Activated CD4-positive, alpha-beta T cell treated with anti-CD3 and anti-CD28 coated beads for 36 hours (primary cell): ENCODE data around the gene MAGI1. TPM values are rescaled to one million over a fixed set of nuclear protein-coding genes. Genes with fewer than 3 reads are reported as not detected.
A peak's percentile ranks its signal among the peaks of the same experiment; 100 is the strongest.

Experiments
- ATAC-seq: fragments of 200-7000 bp; cut with Tn5 transposase; one replicate; pipeline ENCODE4 v1.10.0; 2021; ENCODE audit warnings: mild to moderate bottlenecking, moderate library complexity
- CTCF ChIA-PET: fragments of 350-600 bp; sonication (Branson Sonifier 250); formaldehyde crosslinking; loops from one replicate; lab custom pipeline; 2021; ENCODE audit warnings: antibody characterized with exemption; lab: Charles Lee
- POLR2A ChIA-PET: fragments of 350-600 bp; sonication (Branson Sonifier 250); formaldehyde crosslinking; loops from one replicate; lab custom pipeline; 2021; ENCODE audit warnings: antibody characterized with exemption, inconsistent platforms; lab: Charles Lee
- DNase-seq: peaks from one replicate; pipeline ENCODE4 v3.0.0-alpha.2; 2020
- H3K27ac Mint-ChIP-seq: one replicate; pipeline ENCODE4 v1.8.0; 2021; ENCODE audit warnings: mixed read lengths
- H3K27me3 Mint-ChIP-seq: one replicate; pipeline ENCODE4 v1.8.0; 2021; ENCODE audit warnings: mixed read lengths
- H3K36me3 Mint-ChIP-seq: one replicate; pipeline ENCODE4 v1.8.0; 2021; ENCODE audit warnings: low read depth, mixed read lengths
- H3K4me1 Mint-ChIP-seq: one replicate; pipeline ENCODE4 v1.8.0; 2021; ENCODE audit warnings: mixed read lengths
- H3K4me3 Mint-ChIP-seq: one replicate; pipeline ENCODE4 v1.8.0; 2021; ENCODE audit warnings: mild to moderate bottlenecking, moderate library complexity, mixed read lengths
- H3K9me3 Mint-ChIP-seq: one replicate; pipeline ENCODE4 v1.8.0; 2021; ENCODE audit warnings: low read depth, mixed read lengths
- intact Hi-C, 2 experiments: fragments of 100-400 bp; cut with DNase I in 1 of 2; cut with micrococcal nuclease in 1 of 2; formaldehyde crosslinking; loops; one replicate each; pipeline versions ENCODE4 v1.14.2 to v1.15.1; 2022 to 2024; cut with DNase I, micrococcal nuclease
- total RNA-seq, 2 experiments: library from RNA; stranded (reverse); gene quantifications; one replicate each; pipeline ENCODE4 v1.2.3, GENCODE V29; 2021

MAGI1 gene
- total RNA-seq, 2 experiments from 2014 or later, result 0.09 to 0.18 TPM

DNA sequence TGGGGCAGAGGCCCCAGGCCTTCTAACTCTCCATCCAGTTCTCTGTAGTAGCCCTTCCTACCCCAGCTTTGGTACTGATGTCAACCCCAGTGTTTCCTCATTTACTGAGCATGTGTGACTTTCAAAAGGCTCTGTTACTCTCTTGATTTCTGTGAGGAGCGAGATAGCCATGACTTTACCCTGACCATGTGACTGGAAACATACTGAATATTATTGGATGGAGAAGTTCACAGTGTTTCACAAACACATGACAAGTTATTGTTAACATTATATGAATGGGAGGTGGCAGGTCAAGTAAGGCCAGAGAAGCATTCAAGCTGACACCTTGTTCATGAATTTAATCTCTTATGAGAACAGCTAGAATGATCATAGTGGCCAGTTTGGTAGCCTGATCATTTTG, 53.7 kb downstream of the MAGI1 start:
- H3K9me3 Mint-ChIP-seq, result no peaks in the 10 kb centered on the region
- H3K27me3 Mint-ChIP-seq, result peaks cover 11% of the 10 kb centered on the region
- no peak overlapping the region for H3K27ac Mint-ChIP-seq
- DNase-seq (no peak), ATAC-seq (no peak)
- intact Hi-C loops, result no loop called here
- ChIA-PET CTCF (no interaction called here), POLR2A (no interaction called here)
- H3K36me3 Mint-ChIP-seq, result no peaks in the 10 kb centered on the region
- no peak overlapping the region for H3K4me3 Mint-ChIP-seq
- no peaks in the 10 kb centered on the region for H3K4me1 Mint-ChIP-seq

DNA sequence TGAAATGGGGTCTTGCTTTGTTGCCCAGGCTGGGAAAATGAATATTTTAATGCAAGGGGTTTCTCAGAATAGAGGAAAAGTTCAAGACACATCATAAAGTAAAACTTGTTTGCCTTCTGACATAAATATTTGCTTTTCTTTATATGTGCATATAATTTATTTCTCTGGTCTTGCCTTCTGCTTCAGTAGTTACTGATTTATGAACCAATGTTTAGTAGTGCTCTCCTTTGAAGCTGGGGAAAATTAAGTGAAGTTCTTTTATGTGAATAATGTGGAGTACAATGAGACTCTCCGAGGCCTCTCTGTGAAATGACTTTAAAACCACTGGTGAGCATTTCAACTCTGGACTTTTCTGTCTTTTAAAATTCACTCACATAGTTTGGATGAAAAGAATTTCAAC, 55.6 kb downstream of the MAGI1 start:
- ATAC-seq (no peak), DNase-seq (no peak)
- intact Hi-C loops, result no loop called here
- CTCF ChIA-PET, result no interaction called here
- Mint-ChIP-seq H3K4me3 (no peak overlapping the region), H3K27ac (no peak overlapping the region), H3K4me1 (no peaks in the 10 kb centered on the region), H3K9me3 (no peaks in the 10 kb centered on the region), H3K27me3 (peaks cover 6% of the 10 kb centered on the region), H3K36me3 (no peaks in the 10 kb centered on the region)
- POLR2A ChIA-PET, result no interaction called here

- Mint-ChIP-seq H3K9me3 (no peaks in the 10 kb centered on the region), H3K27ac (no peak overlapping the region), H3K4me3 (no peak overlapping the region), H3K27me3 (peaks cover 3% of the 10 kb centered on the region), H3K36me3 (no peaks in the 10 kb centered on the region), H3K4me1 (no peaks in the 10 kb centered on the region)
- intact Hi-C loops, result no loop called here
- DNase-seq (no peak), ATAC-seq (no peak)
- CTCF ChIA-PET, result interaction anchor here (1.0 kb wide), 1 partner anchor 10 kb away, joined by 3 read pairs; no protein-coding TSS in a partner anchor
- POLR2A ChIA-PET, result no interaction called here
Measured at GRCh38 chr3:65979731-65980130, 59.0 kb downstream of the MAGI1 start.

- DNase-seq (no peak), ATAC-seq (no peak)
- POLR2A ChIA-PET, result no interaction called here
- no peaks in the 10 kb centered on the region for H3K36me3 Mint-ChIP-seq
- H3K27me3 Mint-ChIP-seq, result peaks cover 3% of the 10 kb centered on the region
- H3K4me1 Mint-ChIP-seq, result no peaks in the 10 kb centered on the region
- intact Hi-C loops, result no loop called here
- no peak overlapping the region for H3K4me3 Mint-ChIP-seq
- no peaks in the 10 kb centered on the region for H3K9me3 Mint-ChIP-seq
- CTCF ChIA-PET, result interaction anchor here (1.0 kb wide), 1 partner anchor 9 kb away, joined by 3 read pairs; no protein-coding TSS in a partner anchor
- H3K27ac Mint-ChIP-seq, result no peak overlapping the region
Measured at GRCh38 chr3:65979162-65979561, 59.6 kb downstream of the MAGI1 start.

DNA sequence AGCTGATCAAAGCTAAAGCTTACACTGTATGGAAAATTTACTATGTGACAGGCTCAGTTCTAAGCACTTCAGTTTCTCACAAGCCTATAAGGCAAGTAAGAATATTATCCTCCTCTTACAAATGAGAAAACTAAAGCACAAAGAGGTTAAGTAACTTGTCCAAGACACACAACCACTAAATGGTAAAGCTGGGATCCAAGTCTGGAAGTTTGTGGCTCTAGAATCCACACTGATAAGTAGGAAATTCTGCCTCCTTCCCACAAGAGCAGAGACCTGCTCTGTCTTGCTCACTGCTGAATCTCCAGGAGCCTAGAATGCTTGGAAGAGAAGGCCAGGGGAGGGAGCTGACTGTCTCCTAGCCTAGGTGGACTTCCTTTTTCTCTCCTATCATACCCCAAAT, 60.6 kb downstream of the MAGI1 start:
- no peaks in the 10 kb centered on the region for H3K4me1 Mint-ChIP-seq
- H3K9me3 Mint-ChIP-seq, result no peaks in the 10 kb centered on the region
- no peaks in the 10 kb centered on the region for H3K36me3 Mint-ChIP-seq
- no peak overlapping the region for H3K27ac Mint-ChIP-seq
- intact Hi-C loops, result no loop called here
- H3K4me3 Mint-ChIP-seq, result no peak overlapping the region
- DNase-seq, result no peak
- ChIA-PET CTCF (no interaction called here), POLR2A (no interaction called here)
- H3K27me3 Mint-ChIP-seq, result peaks cover 3% of the 10 kb centered on the region
- ATAC-seq, result no peak

DNA sequence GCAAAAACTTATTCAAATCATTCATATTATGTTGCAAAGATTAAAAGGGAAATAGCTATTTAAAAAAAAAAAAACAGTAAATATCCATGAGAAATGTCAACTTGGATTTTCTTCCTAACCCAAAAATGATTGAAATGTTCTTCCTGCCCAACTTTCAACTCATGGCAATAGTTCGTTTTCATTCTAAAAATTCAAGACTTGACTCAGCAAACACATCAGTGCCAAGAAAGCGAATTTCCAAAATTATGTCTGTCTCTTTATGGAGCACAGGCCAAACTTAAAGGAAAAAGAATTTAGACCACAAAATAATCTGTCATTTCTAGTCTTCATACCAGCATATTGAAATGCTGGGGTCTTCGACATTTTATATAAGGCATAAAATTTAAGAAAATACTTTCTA, 63.7 kb downstream of the MAGI1 start:
- no peak for DNase-seq

GRCh38 chr3:65974509-65974908, 64.2 kb downstream of the MAGI1 start:
- Mint-ChIP-seq H3K27ac (no peak overlapping the region), H3K36me3 (no peaks in the 10 kb centered on the region), H3K4me3 (no peak overlapping the region), H3K4me1 (no peaks in the 10 kb centered on the region), H3K9me3 (no peaks in the 10 kb centered on the region), H3K27me3 (peaks cover 3% of the 10 kb centered on the region)
- ATAC-seq (no peak), DNase-seq (no peak)
- ChIA-PET CTCF (no interaction called here), POLR2A (no interaction called here)
- intact Hi-C loops, result no loop called here

More for the DNA sequence above, 63.7 kb downstream of the MAGI1 start:
- intact Hi-C loops, result no loop called here
- no peaks in the 10 kb centered on the region for H3K36me3 Mint-ChIP-seq
- ATAC-seq, result no peak
- H3K9me3 Mint-ChIP-seq, result no peaks in the 10 kb centered on the region
- ChIA-PET POLR2A (no interaction called here), CTCF (no interaction called here)
- H3K27me3 Mint-ChIP-seq, result peaks cover 3% of the 10 kb centered on the region
- no peak overlapping the region for H3K27ac Mint-ChIP-seq
- no peaks in the 10 kb centered on the region for H3K4me1 Mint-ChIP-seq
- H3K4me3 Mint-ChIP-seq, result no peak overlapping the region

DNA sequence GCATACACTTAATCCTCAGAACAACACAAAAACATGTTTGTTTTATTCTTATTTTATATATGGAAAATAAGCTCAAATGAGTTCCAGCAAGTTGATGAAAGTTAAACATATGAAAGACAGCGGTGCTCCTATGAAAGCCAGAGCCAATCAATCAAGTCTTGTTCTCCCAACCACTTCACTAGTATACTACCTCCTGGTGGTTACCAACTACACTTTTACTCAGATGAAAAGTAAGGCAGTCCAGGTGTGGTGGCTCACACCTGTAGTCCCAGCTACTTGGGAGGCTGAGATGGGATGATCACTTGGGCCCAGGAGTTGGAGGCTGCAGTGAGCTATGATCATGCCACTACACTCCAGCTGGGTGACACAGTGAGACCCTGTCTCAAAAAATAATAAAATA, 66.0 kb downstream of the MAGI1 start:
- intact Hi-C loops, result no loop called here
- no peak for ATAC-seq
- POLR2A ChIA-PET, result interaction anchor here (0.6 kb wide), 1 partner anchor 302 kb away, joined by 3 read pairs; no protein-coding TSS in a partner anchor

DNA sequence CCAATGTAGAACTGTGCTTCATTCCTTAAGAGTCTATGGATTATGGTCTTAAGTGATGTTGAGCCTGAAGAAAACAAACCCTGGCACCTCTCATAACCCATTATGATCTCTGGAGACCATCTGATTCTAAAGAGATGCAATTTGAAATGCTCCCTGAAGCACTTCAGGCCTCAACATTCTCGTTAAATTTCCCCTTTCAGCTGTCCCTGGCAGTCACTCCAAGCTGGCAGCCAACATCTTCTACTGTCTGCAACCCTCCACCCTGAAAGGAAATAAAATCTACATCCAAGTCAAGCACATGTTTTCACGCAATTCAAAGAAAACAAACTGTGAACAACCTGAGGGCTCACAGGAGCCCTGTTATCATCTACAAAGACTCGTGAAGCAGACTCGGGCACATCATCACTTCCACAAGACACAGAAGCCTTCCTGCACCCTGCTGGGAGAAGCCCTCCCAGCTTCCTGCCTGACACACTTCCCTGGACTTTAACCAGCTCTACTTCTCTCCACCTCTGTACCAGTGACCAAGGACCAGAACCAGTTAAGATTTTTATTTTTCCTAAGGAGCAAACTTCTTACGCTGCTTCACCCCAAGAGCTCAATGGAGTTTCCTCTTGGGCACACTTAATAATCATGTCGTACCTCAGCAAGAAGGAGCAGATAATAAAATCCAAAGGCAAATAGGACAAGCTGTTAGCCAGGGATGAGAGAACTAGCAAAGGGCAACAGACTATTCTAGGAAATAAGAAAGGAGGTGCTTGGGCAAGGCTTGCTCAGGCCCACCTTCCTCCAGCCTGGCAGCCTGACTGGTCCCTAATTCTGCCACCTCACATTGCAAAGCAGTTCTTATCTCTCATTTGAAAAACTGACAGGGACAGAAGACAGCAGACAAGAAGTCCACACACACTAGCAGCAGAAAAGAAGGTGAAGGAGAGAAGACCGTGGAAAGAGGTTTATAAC, 67.1 kb downstream of the MAGI1 start:
- DNase-seq (no peak), ATAC-seq (no peak)
- CTCF ChIA-PET, result no interaction called here
- H3K4me1 Mint-ChIP-seq, result no peaks in the 10 kb centered on the region
- no peak overlapping the region for H3K27ac Mint-ChIP-seq
- intact Hi-C loops, result no loop called here
- no peaks in the 10 kb centered on the region for H3K36me3 Mint-ChIP-seq
- H3K27me3 Mint-ChIP-seq, result peaks cover 9% of the 10 kb centered on the region
- POLR2A ChIA-PET, result no interaction called here
- H3K4me3 Mint-ChIP-seq, result no peak overlapping the region
- no peaks in the 10 kb centered on the region for H3K9me3 Mint-ChIP-seq

More for the DNA sequence above, 66.0 kb downstream of the MAGI1 start:
- no peak for DNase-seq
- Mint-ChIP-seq H3K4me1 (no peaks in the 10 kb centered on the region), H3K36me3 (no peaks in the 10 kb centered on the region), H3K27ac (no peak overlapping the region), H3K9me3 (no peaks in the 10 kb centered on the region), H3K27me3 (peaks cover 5% of the 10 kb centered on the region), H3K4me3 (no peak overlapping the region)
- CTCF ChIA-PET, result no interaction called here

- H3K27me3 Mint-ChIP-seq, result peaks cover 9% of the 10 kb centered on the region
- ATAC-seq, result no peak
- intact Hi-C loops, result loop anchor here in 1 of 2 experiments (10.0 kb wide), 1 partner anchor 506 kb away; no protein-coding TSS in a partner anchor
- H3K4me3 Mint-ChIP-seq, result no peak overlapping the region
- no peak for DNase-seq
- ChIA-PET CTCF (no interaction called here), POLR2A (no interaction called here)
- no peaks in the 10 kb centered on the region for H3K9me3 Mint-ChIP-seq
- peaks cover 9% of the 10 kb centered on the region for H3K4me1 Mint-ChIP-seq
- no peak overlapping the region for H3K27ac Mint-ChIP-seq
- no peaks in the 10 kb centered on the region for H3K36me3 Mint-ChIP-seq
Measured at GRCh38 chr3:65968996-65969395, 69.7 kb downstream of the MAGI1 start.

DNA sequence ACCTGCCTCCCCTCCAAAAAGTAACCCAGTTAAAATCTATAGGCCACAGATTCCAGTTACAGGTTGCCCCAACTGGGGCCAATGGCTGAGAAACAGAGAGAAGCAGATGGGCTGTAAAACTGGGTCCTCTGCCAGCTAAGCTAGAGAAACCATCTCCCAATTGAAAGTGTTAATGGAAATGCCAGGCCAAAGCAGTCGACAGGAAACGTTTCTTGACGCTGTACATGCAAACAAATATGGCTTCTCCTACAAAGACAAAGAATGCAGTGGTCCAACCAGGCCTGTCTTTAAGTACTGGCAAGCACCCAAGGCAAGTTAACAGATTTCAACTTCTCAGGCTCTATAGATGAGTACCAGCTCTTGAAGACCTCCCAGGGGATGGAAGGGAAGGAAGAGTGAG, 71.3 kb downstream of the MAGI1 start:
- Mint-ChIP-seq H3K27me3 (peaks cover 9% of the 10 kb centered on the region), H3K4me1 (peaks cover 14% of the 10 kb centered on the region), H3K27ac (no peak overlapping the region), H3K4me3 (no peak overlapping the region), H3K9me3 (no peaks in the 10 kb centered on the region), H3K36me3 (no peaks in the 10 kb centered on the region)
- DNase-seq, result no peak
- ATAC-seq, result no peak
- ChIA-PET CTCF (no interaction called here), POLR2A (no interaction called here)
- intact Hi-C loops, result loop anchor here in 1 of 2 experiments (10.0 kb wide), 1 partner anchor 507 kb away; no protein-coding TSS in a partner anchor

DNA sequence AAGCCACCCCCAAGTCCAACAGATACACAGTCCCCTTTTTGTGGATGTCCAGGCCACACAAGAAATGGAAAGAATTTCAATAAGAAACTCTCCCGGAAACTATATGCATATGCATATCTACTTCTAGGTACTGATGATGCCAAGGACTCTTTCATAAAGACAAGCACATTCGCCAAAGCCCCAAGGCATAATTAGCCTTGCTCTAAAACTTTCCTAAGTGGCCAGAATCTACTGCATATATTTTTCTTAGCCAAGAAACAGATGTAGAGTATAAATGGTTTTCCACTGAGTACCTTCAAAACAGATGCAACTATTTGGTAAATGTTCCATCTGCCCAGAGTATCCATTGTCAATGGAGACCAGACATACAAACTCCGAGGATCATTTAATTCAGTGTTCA, 73.9 kb downstream of the MAGI1 start:
- POLR2A ChIA-PET, result no interaction called here
- intact Hi-C loops, result loop anchor here (1.0 to 10.0 kb wide), 4 partner anchors 28 to 510 kb away; no protein-coding TSS in a partner anchor
- DNase-seq, result no peak
- no peaks in the 10 kb centered on the region for H3K36me3 Mint-ChIP-seq
- no peak for ATAC-seq
- peak overlapping the region; percentile 12 for H3K27ac Mint-ChIP-seq
- peaks cover 14% of the 10 kb centered on the region for H3K4me1 Mint-ChIP-seq
- H3K4me3 Mint-ChIP-seq, result no peak overlapping the region
- H3K9me3 Mint-ChIP-seq, result peaks cover 1% of the 10 kb centered on the region
- CTCF ChIA-PET, result no interaction called here
- peaks cover 9% of the 10 kb centered on the region for H3K27me3 Mint-ChIP-seq
